B cell (primary cell): ENCODE data around the gene TJP2.

ENCODE experiments used
- EZH2 ChIP-seq: IDR thresholded peaks from 2 replicates; pipeline ENCODE4 v1.6.1; 2012; ENCODE audit warnings: borderline replicate concordance, low read depth, mild to moderate bottlenecking, moderate library complexity, low read length; ENCODE audit not compliant: insufficient read depth, poor library complexity, severe bottlenecking
- TF ChIP-seq, protein P1 (sequence below): fragments of 200-600 bp; IDR thresholded peaks from one replicate; pipeline ENCODE4 v1.8.0; 2022; ENCODE audit warnings: antibody characterized with exemption, mild to moderate bottlenecking

DNA sequence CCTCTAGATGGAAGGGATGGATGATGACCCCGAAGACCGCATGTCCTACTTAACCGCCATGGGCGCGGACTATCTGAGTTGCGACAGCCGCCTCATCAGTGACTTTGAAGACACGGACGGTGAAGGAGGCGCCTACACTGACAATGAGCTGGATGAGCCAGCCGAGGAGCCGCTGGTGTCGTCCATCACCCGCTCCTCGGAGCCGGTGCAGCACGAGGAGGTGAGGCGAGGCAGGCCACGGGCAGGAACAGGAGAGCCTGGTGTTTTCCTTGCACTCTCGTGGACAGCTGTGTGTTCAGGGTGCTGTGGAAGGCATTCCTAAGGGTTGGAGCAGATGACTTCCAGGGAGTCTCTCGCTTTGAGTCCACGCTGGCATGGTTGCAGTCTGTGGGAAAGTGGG, 73.9 kb downstream of the TJP2 start:
- TF ChIP-seq, protein P1, sequence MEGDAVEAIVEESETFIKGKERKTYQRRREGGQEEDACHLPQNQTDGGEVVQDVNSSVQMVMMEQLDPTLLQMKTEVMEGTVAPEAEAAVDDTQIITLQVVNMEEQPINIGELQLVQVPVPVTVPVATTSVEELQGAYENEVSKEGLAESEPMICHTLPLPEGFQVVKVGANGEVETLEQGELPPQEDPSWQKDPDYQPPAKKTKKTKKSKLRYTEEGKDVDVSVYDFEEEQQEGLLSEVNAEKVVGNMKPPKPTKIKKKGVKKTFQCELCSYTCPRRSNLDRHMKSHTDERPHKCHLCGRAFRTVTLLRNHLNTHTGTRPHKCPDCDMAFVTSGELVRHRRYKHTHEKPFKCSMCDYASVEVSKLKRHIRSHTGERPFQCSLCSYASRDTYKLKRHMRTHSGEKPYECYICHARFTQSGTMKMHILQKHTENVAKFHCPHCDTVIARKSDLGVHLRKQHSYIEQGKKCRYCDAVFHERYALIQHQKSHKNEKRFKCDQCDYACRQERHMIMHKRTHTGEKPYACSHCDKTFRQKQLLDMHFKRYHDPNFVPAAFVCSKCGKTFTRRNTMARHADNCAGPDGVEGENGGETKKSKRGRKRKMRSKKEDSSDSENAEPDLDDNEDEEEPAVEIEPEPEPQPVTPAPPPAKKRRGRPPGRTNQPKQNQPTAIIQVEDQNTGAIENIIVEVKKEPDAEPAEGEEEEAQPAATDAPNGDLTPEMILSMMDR: no peak
- no peak for TF ChIP-seq EZH2
